Stimulated activated CD8-positive, alpha-beta memory T cell treated with anti-CD3 and anti-CD28 coated beads, Interleukin-7, amount 100 ng/mL, for 48 hours (primary cell): ENCODE data around the gene STPG1.
"Not testable (repeated sequence)": the region's sequence is repeated elsewhere in the genome, so short reads cannot be mapped to it uniquely, and the experiment has no call there.

Source experiments
- DNase-seq, 2 donors: peaks; one replicate each; pipeline ENCODE4 v3.0.0-alpha.2; 2020; ENCODE audit warnings: low read depth in 1 of 2; ENCODE audit errors: extremely low read depth in 1 of 2

Gene STPG1, protein sequence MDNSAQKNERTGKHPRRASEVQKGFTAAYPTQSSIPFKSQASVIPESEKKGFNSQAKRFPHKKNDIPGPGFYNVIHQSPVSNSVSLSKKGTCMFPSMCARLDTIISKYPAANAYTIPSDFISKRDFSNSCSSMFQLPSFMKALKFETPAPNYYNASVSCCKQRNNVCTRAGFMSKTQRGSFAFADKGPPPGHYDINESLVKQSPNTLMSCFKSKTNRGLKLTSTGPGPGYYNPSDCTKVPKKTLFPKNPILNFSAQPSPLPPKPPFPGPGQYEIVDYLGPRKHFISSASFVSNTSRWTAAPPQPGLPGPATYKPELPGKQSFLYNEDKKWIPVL

DNA sequence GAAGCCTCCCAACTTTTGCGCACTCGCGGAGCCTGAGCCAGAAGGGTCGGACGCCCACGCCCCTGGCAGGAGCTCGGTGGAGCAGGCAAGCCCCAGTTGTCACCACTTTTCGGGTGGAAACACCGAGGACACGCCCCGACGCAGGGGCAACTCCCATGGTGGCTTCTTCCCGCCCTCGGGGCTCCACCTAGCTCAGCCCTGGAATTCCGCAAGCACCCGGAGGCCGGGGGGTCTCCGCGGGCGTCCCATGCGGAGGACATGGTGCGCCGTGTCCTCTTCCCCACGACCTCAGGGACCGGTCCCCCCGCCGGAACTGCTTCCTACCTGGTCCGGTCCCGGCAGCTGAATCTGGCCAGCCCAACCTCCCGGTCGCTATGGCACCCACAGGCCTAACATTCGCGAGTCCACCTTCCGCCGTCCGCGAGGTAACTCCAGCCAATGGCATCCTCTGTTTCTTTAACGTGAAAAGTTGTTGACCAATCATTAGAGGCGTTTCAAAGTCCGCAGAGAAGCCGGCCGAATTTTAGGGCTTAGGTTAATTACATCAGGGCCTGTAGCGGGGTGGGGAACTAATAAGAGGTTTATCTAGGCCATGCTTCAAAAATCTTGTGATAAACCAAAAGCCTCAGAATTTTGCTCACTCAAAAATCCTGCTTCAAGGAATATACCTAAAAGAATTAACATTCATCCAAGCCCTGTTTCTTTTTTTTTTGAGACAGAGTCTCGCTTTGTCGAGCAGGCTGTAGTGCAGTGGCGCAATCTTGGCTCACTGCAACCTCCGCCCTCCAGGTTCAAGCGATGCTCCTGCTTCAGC is at the start of gene STPG1:
STPG1 (minus strand) TSS at position 433 of the 814 bp plus-strand sequence. CDS start 12,394 bp downstream, outside the sequence.
- DNase-seq: peak; percentile 67 to 75

DNA sequence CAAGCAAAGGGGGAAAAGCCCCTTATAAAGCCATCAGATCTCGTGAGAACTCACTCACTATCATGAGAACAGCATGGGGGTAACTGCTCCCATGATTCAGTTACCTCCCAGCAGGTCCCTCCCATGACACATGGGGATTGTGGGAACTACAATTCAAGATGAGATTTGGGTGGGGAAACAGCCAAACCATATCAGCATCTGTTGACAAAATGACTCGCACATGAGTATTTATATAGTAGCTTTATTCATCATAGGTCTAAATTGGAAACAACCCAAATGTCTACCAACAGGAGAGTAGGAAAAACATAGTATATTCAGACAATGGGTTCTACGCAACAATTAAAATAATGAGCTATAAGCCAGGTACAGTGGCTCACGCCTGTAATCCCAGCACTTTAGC is 48.5 kb upstream of the STPG1 start:
- not testable (repeated sequence) for DNase-seq

DNA sequence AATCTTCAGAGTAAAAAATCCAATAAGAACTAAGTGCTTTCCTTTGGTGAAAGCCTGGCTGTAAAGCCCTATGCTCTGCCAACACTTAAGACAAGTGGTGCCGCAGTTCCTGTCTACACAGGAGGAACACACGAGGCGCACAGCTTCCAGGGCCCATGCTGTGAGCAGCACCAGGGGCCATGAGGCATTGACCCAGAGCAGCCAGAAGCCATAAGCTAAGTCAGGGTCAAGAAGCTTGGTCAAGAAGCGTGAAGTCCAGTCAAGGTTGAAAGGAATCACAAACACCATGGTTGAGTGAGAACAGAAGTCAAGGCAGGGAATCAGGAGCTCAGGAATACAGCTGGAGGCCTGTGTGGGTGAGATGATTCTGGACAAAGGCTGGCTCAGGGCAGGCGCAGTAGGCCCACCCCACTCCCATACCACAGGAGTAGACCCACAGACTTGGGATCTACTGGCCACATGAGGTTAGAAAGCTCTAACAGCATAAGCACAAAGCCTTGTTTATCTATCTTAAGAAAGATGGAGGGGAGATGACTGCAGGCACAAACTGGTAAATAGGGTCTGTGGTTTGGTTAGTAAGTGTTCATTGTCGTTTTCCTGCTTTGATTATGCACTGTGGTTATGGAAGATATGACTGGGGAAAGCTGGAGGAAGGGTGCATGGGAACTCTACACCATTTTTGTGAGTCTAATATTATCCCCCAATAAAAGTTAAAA is 46.1 kb upstream of the STPG1 start:
- DNase-seq: no peak

DNA sequence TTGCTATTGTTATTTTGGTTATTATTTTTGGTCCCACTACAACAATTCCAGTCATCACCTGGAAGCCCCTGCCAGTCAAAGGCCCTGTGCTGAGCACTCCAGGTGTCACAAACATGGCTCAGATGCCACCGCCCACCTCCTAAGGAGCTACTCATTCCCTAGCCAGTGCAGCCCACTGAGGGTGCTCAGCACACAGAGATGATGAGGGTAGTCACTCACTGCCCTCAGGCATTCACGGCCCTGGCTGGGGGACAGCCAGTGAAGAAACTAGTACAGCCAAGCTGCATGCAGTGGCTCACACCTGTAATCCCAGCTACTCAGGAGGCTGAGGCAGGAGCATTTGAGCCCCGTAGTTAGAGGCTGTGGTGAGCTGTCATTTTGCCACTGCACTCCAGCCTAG is 44.3 kb upstream of the STPG1 start:
- no peak for DNase-seq

DNA sequence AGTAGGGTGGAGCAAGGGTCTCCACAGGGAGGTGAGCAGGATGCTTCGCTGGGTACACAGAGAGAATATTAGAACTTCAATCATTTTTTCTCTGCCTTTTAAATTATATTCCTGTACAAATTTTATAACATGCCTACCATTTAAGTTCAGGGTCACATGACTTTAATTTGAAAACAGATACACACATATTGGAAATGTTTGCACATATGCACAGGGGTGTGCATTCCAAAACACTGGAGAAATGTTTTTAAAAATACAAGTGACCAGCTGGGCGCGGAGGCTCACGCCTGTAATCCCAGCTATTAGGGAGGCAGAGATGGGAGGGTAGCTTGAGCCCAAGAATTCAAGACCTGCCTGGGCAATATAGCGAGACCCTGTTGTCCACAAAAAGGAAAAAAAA is 41.7 kb upstream of the STPG1 start:
- no peak for DNase-seq

DNA sequence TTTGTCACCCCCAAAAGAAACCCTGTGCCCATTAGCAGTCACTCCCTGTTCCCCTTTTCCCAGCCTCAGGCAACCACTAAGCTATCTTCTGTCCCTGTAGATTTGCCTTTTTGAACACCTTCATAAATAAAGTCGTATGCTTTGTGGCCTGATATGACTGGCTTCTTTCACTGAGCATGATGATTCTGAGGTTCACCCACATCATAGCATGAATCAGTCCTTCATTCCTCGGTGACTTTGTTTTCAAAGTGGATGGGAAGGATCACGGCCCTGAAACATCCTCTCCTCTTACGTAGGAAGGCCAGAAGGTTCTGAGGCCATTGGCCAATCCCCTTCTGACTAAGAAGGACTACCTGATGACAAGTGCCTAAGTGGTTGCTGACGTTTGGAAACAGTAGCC is 41.1 kb upstream of the STPG1 start:
- no peak for DNase-seq

DNA sequence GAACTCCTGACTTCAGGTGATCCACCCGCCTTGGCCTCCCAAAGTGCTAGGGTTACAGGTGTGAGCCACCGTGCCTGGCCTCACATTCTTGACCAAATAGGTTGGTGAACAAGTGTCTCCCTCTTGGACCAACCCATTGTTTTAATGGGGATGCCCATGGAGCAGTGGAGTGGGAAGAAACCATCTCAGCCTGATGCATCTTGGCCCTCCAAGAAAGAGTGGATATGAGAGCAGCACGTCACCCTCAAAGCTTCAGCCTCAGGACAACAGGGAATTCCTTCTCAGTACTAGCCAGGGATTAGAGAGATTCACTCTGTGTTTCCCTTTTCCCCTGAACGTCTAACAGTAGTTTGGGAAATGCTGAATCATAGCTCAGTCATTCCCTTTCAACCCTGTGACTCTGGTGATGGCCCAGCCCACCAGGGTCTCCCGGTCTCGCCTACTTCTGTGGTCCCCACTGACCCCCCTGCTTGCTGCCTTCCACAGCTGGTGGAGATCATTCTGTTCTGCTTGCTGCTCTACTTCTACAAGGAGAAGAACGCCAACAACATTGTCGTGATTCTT is 39.4 kb upstream of the STPG1 start:
- DNase-seq: no peak

DNA sequence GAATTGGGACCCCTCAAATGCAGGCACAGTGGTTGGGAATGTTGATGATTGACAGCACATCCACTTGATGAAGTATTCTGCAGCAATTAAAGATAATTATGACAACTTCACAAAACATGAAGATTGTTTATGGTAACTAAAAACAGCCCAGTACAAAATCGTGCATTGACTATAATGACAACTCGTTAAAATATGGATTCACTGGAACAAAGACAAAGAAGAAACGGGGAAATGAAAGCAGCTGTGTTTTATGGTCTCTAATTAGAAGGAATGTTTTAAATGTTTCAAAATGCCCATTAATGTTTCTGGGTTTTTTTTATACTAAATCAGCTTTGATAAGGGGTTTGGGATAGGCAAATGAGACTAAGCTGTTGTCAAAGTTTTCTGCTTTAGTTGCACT is 38.2 kb upstream of the STPG1 start:
- DNase-seq: no peak

DNA sequence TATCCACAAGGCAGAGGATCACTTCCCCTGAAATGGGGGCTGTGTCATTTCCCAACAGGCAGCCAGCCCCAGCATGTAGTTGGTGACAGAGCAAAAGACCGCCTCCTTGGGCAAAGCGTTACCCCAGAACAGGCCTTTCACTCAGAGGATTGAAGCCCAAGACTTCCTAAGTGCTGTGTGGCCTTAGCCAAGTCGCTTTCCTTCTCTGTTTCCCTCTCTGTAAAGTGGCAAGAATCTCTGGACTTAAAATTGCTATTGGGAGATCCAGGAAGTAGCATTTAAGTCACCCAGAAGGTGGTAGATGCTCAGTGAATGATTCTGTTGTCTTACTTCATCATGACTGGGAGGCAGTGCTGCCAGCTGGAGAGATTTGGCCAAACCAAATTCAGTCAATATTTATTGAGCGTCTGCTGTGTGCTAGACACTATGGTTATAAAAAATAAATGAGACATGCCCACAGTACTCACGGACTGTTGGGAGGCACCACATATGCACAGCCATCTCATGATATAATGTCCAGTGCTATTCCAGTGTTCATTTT is 37.3 kb upstream of the STPG1 start:
- no peak for DNase-seq

DNA sequence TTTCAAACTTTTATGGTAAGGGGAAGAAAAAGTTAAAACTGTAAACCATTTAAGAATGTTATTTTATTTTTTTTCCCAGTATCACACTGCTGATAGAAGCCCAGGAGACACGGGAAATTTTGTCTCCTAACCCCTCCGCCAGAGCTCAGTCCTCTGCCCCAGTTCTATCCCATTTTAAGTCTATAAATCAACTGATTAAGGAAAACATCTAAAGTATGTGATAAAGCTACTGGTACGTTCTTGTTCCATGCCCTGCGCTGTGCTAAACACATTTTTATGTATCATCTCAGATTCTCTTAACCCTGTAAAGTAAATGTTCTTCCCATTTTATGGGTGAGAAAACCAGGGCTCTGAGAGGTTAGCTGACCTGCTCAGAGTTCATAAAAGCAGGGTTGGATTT is 36.7 kb upstream of the STPG1 start:
- DNase-seq: no peak

DNA sequence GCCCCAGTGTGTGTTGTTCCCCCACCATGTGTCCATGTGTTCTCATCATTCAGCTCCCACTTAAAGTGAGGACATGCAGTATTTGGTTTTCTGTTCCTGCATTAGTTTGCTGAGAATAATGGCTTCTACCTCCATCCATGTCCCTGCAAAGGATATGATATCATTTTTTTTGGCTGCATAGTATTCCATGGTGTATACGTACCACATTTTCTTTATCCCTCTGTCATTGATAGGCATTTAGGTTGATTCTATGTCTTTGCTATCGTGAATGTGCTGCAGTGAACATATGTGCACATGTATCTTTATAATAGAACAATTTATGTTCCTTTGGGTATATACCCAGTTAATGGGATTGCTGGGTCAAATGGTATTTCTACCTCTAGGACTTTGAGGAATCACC is 32.9 kb upstream of the STPG1 start:
- not testable (repeated sequence) for DNase-seq

DNA sequence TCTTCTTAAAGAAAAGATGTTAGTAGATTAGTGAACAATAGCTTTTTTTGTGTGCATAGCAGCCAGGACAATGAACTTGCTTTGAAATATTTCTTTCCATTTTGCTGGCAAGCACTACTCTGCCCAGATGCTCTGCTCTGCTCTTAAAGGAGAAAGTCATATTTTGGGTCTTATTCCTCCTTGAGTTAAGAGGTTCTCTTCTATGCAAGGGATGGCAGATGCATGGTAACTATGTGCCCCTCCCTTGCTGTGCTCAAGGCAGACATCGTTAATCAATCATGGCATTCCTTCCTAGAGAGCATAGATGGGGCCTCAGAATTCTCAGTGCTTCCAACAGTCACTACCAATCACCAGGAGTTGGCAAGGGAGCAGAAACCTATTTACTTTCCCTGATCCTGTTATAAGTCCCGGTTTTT is 29.7 kb upstream of the STPG1 start:
- DNase-seq: no peak

DNA sequence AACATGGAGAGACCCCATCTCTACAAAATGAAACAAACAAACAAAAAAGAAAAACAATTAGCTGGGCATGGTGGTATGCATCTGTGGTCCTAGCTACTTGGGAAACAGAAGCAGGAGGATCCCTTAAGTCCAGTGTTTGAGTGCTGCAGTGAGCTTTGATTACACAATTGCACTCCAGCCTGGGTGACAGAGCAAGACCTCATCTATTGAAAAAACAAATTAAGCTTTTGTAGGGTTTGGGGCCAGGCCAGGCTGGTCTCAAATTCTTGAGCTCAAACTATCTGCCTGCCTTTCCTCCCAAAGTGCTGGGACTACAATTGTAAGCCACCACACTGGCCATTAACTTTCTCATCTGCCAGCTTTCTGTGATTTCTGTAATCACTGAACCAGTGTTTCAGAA is 29.2 kb upstream of the STPG1 start:
- no peak for DNase-seq

DNA sequence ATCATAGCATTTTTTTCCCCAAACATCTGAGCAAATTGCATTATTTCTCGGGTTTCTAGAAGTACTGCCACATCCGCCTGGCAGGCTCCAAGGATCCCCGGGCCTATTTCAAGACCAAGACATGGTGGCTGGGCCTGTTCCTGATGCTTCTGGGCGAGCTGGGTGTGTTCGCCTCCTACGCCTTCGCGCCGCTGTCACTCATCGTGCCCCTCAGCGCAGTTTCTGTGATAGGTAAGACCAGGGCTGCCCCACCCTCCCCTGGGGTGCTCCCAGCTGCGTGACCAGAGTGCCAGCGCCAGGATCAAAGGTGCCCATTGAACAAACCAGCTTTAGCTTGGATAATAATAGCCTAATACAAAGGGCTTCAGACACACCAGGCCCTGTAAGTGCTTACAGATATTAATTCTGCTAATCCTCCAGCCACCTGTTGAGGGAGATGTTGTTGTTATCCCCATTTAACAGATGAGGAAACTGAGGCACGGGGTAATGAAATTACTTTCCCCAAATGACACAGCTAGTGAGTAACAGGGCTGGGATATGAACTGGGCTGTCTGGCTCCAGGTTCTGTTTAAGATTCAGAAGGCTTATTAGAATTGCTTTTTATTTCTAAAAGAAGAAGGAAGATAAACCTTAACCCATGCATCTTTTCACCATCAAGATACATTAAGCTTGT is 28.6 kb upstream of the STPG1 start:
- no peak for DNase-seq

DNA sequence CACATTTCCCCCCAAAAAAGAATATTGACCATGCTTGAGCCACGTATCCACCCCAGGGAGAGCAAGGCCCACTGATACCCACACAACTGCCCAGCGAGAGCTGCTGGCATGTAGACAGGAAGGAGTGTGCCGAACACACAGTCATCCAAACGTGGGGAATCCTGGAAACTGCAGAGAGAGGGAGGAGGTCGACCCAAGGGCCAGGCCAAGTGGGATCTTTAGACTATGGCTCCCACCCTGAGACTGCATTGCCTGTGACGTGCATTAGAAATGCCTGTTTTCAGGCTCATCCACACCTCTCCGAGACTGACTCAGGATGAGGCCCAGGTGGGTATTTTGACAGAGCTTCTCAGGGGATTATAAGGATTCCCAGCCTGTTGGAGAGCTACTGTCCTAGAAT is 27.9 kb upstream of the STPG1 start:
- no peak for DNase-seq

DNA sequence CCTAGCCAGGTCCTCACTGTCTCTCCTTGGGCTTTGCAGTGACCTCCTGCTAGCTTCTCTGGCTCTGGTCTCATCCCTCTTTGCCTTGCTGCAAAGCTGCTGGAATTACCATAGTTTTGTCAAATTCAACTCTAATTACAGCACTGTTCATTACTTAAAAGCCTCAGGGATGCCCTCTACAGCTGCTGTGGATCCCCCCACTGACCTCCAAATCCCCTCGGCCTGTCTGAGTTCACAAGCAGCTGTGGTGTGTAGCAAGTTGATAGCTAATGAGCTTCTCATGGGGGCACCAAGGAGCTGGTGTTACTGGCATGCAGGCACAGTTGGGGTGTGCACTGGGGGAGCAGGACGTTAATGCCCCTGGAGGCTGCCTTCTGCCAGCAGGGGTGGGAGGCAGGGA is 26.9 kb upstream of the STPG1 start:
- DNase-seq: no peak

DNA sequence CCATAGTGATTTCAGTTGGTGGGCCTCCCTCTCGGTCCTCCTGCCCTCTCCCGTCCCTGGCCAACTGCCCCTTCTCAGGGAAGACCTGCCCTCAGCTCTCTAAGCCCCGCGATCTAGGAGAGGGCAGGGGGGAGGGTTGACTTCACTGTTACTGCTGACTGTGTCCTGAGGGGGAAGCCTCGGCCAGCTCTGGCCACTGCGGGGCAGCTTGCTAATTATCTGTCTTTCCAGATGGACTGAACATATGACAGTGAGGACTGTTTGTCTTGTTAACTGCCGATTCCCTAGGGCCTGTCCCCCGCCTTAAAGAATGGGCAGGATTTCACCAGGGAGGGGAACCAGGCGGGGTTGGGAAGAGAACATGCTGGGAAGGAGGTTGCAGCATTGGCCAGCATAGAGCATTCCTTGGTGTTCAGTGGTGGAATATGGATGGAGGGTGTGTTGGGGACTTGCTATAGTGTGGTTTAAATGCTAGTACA is 24.9 kb upstream of the STPG1 start:
- DNase-seq: no peak

DNA sequence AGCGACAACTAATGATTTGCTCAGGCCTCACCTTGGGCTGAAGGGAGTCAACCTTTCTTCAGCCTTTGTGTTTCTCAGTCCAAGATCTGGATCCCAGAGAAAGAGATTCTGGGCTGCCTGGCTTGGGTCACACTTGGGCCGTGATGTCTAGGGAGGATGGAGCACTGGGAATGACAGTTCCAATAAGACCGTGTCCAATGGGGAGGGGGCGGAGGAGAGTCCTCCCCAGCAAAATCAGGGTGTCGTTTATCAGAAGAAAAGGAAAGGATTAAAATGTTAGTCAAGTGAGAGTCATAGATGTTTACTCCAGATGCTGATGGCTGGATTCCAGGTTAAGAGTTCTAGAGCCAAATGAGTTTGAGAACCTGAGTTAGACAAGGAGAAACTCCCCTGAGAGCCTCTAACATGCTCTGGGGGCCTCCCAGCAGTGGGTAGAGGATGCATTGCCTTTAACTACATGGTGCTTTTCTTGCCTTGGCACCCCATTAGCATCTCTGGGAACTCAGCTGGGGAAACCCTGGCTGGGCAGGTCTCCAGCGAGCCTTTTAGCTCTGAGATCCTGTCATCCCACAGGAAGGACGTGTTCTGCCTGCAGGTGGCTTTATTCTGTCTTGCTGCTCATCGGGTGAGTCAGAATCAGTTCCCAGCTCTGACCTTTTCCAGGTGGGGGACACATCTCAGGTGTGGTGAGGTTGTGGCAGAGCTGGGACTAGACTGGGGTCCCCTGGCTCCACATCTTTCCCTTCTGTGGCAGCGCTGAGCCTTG is 24.2 kb upstream of the STPG1 start:
- no peak for DNase-seq

DNA sequence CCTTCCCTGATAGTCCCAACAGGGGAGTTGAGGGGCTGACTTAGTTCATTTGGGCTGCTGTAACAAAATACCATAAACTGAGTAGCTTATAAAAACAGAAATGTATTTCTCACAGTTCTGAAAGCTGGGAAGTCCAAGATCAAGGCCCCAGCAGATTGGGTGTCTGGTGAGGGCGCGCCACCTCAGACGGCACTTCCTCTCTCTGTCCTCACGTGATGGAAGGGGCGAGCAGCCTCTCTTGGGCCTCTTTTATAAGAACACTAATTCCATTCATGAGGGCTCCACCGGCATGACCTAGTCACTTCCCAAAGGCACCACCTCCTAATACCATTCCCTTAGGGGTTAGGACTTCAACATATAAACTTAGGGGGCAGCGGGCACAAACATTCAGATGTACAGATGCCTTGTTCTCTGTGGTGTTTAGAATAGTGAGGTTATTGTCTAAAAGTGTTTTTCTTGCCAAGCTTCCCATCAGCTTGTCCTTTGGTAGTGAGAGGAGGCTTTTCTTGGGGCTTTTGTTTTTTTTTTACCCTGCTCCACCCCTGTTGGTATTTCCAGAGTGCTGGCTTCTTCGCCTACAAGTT is 22.3 kb upstream of the STPG1 start:
- DNase-seq: no peak
